HG02970 (cell line): ENCODE measurements around the gene ADGRG2.

Source experiments
- ATAC-seq: cut with Tn5 transposase; IDR thresholded peaks from one replicate; pipeline ENCODE4 v1.9.1; 2021; ENCODE audit warnings: mild to moderate bottlenecking, moderate library complexity, moderate number of reproducible peaks; ENCODE audit not compliant: unreplicated experiment, low FRiP score

Gene ADGRG2

DNA sequence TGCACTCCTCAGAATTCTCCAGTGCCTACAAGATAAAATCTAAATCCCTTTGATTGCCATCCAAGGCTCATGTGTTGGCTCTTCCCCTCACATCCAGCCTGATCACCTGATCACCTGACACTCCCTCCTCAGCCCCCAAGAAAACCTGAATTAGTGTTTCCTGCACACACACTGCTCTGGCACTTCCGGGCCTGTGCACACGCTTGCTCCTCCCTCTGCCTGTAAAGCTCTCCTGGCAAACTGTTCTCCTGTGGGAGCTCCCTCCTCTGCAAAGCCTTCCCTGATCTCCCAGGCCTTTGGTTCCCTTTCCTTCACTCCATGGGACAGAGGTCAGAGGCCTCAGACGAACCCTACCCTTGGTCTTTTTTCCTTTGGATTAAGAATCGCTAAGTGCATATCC, 158.2 kb downstream of the ADGRG2 start:
- no peak for ATAC-seq

DNA sequence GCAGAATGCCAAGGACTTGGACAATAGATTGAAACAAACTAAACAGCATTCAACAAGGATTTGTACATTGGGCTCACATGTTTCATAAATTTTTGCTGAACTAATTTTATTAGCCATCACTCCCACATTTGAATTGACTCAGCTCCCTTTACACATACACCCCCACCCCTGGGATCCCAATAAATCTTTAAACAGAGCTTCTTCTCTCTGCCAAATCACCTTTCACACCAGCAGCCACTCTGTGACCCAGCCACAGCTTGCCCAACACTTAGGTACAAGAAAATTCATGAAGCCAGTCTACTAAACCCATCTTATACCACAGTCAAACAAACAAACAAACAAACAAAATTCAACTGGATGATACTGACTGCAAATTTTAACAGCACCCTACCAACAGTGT, 159.9 kb downstream of the ADGRG2 start:
- no peak for ATAC-seq

DNA sequence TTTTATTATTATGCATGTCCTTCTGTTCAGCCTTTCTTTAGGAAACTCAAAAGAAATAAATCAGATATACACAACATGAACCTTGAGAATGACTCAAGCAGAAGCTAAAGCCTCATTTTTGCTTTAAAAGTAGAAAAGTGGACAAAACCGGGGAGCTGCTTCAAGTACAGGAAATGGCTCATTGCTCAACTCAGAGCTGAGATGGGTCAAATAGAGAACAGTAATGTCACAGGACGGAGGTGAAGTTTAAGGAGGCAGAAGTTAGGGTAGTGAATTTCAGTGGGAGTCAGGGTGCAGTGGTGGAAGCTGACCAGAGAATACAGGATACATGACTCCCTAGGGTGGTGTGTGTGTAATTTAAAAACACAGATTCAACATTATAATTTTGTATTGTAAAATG, 160.6 kb downstream of the ADGRG2 start:
- no peak for ATAC-seq

DNA sequence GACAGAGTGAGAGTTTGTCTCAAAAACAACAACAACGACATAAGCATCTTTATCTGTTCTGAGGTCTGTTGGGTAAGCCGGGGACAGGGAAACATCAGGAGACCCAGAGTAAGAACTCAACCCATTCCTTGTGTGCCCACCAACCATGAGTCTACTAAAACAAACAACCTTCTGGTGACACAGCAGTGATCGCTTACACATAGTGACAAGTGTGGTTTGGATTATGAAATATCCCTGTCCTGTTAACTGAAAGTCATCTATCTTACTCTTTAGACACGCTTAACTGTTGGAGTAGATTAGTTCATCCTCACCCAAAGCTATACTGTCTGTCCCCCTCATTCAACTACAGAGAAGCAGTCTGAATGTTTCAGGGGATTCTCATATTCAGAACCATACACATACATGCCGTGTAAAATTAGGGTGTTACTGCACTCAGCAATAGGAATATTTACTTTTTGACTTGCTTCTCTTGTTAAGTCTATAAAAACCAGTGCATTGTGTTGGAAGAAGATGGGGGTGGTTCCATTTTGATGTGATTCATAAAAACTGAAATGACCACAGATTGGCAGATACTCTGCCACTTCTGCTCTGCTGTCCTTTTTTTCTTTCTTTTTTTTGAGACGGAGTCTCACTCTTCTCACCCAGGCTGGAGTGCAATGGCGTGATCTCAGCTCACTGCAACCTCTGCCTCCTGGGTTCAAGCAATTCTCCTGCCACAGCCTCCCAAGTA, 165.8 kb downstream of the ADGRG2 start:
- no peak for ATAC-seq

DNA sequence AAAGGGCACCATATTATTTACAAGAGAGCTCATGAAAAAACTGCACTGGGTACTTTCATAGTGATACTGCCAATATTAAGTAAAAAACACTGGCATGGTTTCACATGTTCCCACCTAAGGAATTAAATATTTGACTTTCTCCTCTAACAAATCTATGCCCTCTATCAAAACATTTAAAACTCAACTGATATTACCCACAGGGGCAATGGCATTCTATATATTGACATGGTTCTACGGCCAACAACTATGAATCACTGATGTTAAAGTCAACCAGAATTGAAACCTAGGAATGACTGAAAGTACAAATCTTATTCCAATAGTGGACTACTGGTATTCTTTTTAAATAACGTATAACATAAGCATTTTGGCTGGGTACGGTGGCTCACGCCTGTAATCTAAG, 166.6 kb downstream of the ADGRG2 start:
- ATAC-seq: no peak

DNA sequence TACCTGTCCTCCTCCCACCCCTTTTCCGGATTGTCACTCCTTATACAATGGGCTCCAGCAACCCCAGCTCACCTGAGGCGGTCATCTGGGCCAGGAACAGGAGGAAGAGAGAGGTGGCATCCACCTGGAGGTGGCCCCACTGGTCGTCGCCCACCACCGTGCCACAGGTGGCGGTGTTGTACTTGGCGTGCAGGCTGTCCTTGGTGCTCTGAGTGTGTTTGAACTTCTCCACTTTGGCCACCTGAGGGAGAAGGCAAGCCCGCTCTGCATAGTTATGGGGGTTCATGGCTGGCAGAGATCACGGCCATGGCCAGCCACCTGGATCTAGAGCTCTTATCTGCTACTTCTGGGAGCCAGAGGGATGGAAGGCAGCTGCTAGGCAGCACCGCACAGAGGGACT, 171.2 kb downstream of the ADGRG2 start:
- no peak for ATAC-seq

DNA sequence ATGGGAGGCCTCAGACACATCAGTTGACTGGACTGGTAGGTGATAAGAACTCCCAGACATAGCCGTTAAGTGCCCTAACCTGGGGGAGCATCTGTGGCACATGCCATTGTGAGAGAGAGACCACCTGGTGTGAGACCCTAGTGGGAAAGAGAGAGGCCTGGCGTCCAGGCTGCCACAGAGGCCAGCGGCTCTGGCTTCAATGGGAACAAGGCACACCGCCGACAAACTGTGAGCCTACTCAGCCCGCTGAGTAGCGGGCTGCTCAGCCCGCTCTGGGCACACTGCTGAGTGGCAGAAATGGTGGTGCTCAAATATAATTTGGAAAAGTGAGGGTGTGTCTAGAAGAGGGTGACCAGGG, 172.3 kb downstream of the ADGRG2 start:
- ATAC-seq: no peak

DNA sequence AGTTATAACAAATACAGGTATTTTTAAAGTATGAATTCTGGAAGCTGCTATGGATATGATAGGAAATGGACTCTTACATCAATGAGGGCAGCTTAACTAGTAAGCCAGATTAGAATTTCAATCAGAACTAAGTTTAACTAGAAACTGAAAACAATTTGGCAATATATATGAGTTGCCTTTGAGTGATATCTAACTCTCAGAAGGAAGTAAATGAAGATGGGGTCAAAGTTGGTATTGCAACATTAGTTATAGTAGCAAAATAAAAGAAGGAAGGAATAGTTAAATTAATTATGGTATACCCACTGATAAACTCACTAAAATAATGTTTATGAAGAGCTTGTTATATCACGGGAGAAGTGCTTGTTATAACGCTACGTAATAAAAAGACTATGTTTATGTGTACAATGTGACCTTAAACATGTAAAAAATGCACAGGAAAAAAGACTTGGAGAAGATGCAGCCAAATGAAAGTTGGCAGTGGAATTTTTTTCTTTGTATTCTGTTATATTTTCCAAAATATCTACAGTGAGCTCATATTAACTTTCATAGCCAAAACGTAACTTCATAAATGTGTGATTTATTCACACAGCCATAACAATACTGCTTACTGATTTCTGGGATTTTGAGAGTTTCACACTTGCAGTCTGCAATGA, 172.9 kb downstream of the ADGRG2 start:
- no peak for ATAC-seq

DNA sequence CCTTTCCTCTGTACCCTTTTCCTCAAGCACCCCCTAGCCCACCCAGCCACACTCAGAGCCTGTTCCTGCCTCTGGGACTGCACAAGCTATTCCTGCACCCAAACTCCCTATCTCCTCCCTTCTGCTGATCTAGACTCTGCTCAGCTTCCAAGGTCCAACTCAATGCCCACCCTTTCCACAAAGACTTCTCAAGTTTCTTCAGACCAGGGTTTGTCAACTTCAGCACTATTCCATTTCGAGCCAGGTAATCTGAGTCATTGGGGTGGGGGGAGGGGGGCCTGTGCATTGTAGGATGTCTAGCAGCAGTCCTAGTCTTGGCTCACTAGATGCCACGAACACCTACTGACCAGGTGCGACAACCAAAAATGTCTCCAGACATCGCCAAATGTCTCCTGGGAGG, 175.7 kb downstream of the ADGRG2 start:
- no peak for ATAC-seq

DNA sequence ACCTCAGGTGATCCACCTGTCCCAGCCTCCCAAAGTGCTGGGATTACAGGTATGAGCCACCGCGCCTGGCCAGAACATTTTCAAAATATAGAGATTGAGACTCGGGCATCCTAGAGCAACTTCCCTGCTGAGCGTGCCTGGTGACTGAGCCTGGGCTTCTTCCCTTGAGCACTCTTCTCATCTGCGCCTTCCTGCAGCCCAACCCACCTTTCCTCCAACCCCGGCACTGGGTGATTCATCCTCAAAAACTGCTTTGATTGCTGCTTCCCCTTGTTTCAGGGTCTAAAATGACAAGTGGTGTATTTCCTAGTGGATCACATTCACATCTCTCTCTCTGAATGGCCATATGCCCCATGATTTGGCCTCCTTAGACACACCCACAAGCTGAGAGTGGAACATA, 176.1 kb downstream of the ADGRG2 start:
- no peak for ATAC-seq

DNA sequence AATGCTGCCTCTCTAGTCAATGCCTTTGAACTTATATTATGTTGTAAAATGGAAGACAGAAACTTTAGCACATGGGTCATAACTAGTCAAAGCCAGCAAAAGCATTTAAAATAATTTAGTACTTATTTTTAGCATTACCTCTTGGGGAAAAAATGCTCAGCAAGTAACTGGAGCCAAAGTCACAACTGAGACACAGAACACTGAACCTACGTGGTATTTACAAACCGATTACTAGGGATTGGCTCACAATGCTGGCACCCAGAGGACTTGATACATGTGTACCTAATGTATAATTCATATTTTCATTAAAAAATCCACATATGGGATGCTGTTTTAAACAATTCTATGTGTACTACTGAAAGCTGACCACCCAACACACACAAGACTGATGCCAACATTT, 176.8 kb downstream of the ADGRG2 start:
- no peak for ATAC-seq

DNA sequence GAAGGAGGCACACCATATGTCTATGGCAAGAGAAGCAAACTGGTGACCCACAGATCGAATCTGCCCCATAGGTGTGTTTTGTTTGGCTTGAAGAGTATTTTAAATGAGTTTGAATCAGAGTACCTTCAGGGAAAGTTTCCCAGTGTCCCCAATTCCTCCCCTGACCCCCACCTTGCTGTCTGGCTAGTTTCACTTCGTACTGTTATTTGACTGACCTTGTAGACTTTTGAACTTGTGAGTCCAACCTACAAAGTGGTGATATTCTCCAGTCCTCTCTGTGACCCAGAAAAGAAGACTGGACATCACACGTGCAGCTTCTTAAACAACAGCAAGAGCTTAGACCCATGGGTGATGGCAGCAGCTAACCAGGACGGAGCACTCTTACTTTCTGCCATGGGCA, 177.8 kb downstream of the ADGRG2 start:
- no peak for ATAC-seq

DNA sequence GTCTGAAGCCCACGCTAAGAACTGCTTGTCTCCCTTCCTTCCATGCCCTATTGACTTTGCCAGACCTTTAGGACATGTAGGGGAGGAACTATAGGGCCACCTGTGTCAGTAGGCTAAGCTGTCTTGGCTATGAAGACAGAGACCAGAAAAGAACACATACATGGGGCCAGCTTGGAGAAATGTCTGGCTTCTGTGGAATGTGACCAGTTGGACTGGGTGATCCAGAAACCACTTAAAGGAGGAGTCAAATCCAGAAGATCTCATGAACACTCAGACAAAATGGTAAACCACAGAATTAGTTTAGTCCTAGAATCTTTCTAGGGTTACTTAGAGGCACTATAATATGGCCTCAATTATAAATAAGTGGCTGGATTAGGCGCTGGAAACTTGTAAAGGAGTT, 180.4 kb downstream of the ADGRG2 start:
- ATAC-seq: no peak
